A549 (cell line): Measurements from ENCODE around the gene ABCG5. TPM values are rescaled to one million over a fixed set of nuclear protein-coding genes. Genes with fewer than 3 reads are reported as not detected.

Source experiments
- ATAC-seq, 2 experiments: fragments of 200-7000 bp in 1 of 2; fragments of >200 bp in 1 of 2; cut with Nextera tagmentation in 1 of 2; cut with Tn5 transposase in 1 of 2; 3 replicates each; pipeline versions ENCODE4 v1.8.0 to v1.9.1; 2018 to 2020; ENCODE audit warnings: mild to moderate bottlenecking in 1 of 2, moderate library complexity in 1 of 2
- CTCF ChIA-PET: fragments of 300-600 bp; sonication (Branson Sonifier 250); formaldehyde crosslinking; extraction: SDS; loops from one replicate; lab custom pipeline; 2021; ENCODE audit warnings: antibody characterized with exemption, inconsistent platforms; lab: Yijun Ruan, JAX
- POLR2A ChIA-PET: fragments of 350-600 bp; formaldehyde crosslinking; extraction: SDS; loops from one replicate; lab custom pipeline; 2021; ENCODE audit warnings: antibody characterized with exemption, inconsistent platforms; lab: Yijun Ruan, JAX
- DNase-seq, 2 experiments: peaks; one replicate each; pipeline versions ENCODE4 v3.0.0 to v3.0.0-alpha.2; 2011 to 2016; ENCODE audit warnings: low read depth in 1 of 2, low spot score in 1 of 2
- FAIRE-seq: peaks from 2 replicates; lab custom pipeline; 2011; peaks lifted over from hg19 to GRCh38; lab: Jason Lieb, UNC
- H3K27ac ChIP-seq, 2 experiments: fragments of >200 bp; sonication (Bioruptor Twin); formaldehyde crosslinking; 3 replicates each; pipeline ENCODE4 v1.5.1; 2016 to 2017
- H3K4me1 ChIP-seq: fragments of >200 bp; sonication (Bioruptor Twin); formaldehyde crosslinking; 3 replicates; pipeline ENCODE4 v1.6.1; 2016
- H3K4me2 ChIP-seq: fragments of >200 bp; sonication (Bioruptor Twin); formaldehyde crosslinking; 3 replicates; pipeline ENCODE4 v1.6.1; 2016
- H3K4me3 ChIP-seq: fragments of >200 bp; sonication (Bioruptor Twin); formaldehyde crosslinking; 3 replicates; pipeline ENCODE4 v1.5.1; 2016
- H3K9me3 ChIP-seq: fragments of >200 bp; sonication (Bioruptor Twin); formaldehyde crosslinking; 3 replicates; pipeline ENCODE4 v1.6.1; 2016
- ATOH8 ChIP-seq: fragments of 250-450 bp; sonication (Bioruptor Pico); IDR thresholded peaks from 2 replicates; pipeline ENCODE4 v1.5.0; 2020; ENCODE audit warnings: low read depth, mild to moderate bottlenecking, moderate library complexity
- BHLHE40 ChIP-seq: IDR thresholded peaks from 2 replicates; pipeline ENCODE4 v1.6.1; 2012; ENCODE audit warnings: low read depth, low read length, inconsistent platforms
- CHD2 ChIP-seq: fragments of 150-350 bp; IDR thresholded peaks from 2 replicates; pipeline ENCODE4 v1.6.1; 2014; ENCODE audit warnings: low read length; ENCODE audit not compliant: partially characterized antibody
- CHD4 ChIP-seq: fragments of 200-600 bp; sonication (generic); IDR thresholded peaks from 2 replicates; pipeline ENCODE4 v1.6.1; 2016; ENCODE audit warnings: antibody characterized with exemption, mild to moderate bottlenecking, borderline replicate concordance
- EHF ChIP-seq: fragments of 250-450 bp; sonication (Bioruptor Pico); IDR thresholded peaks from 2 replicates; pipeline ENCODE4 v1.5.0; 2020; ENCODE audit warnings: mild to moderate bottlenecking
- FOSL2 ChIP-seq, 2 experiments: fragments of 450-650 bp in 1 of 2; fragments of >200 bp in 1 of 2; sonication (Bioruptor Twin) in 1 of 2; formaldehyde crosslinking; IDR thresholded peaks; 2 replicates each; pipeline versions ENCODE4 v1.5.0 to v1.6.1; 2016 to 2020; ENCODE audit warnings: mild to moderate bottlenecking in 1 of 2, moderate library complexity in 1 of 2
- HEYL ChIP-seq: fragments of 250-450 bp; sonication (Bioruptor Pico); IDR thresholded peaks from 2 replicates; pipeline ENCODE4 v1.8.0; 2021; ENCODE audit warnings: mild to moderate bottlenecking, moderate library complexity
- HOXA7 ChIP-seq: fragments of 250-450 bp; sonication (Bioruptor Pico); IDR thresholded peaks from 2 replicates; pipeline ENCODE4 v1.5.0; 2020; ENCODE audit warnings: mild to moderate bottlenecking, moderate library complexity
- HOXB5 ChIP-seq: fragments of 250-450 bp; sonication (Bioruptor Pico); IDR thresholded peaks from 2 replicates; pipeline ENCODE4 v1.5.0; 2020; ENCODE audit warnings: mild to moderate bottlenecking, moderate library complexity
- JUN ChIP-seq, 2 experiments: fragments of >200 bp; sonication (Bioruptor Twin); formaldehyde crosslinking; IDR thresholded peaks; 2 replicates in 1 of 2; 3 replicates in 1 of 2; pipeline ENCODE4 v1.6.1; 2016 to 2017
- KDM1A ChIP-seq: fragments of 200-600 bp; sonication (generic); IDR thresholded peaks from 2 replicates; pipeline ENCODE4 v1.6.1; 2016; ENCODE audit warnings: low read depth, mild to moderate bottlenecking
- KDM5A ChIP-seq: fragments of 200-600 bp; sonication (generic); IDR thresholded peaks from 2 replicates; pipeline ENCODE4 v1.6.1; 2016; ENCODE audit warnings: antibody characterized with exemption, mild to moderate bottlenecking
- MAX ChIP-seq: IDR thresholded peaks from 2 replicates; pipeline ENCODE4 v1.6.1; 2012
- MAZ ChIP-seq: fragments of 150-350 bp; IDR thresholded peaks from 2 replicates; pipeline ENCODE4 v1.6.1; 2014; ENCODE audit warnings: antibody characterized with exemption, low read depth, low read length, borderline replicate concordance
- NFE2L2 ChIP-seq: fragments of 150-350 bp; conservative IDR thresholded peaks from 2 replicates; pipeline ENCODE4 v1.6.1; 2014; ENCODE audit warnings: low read length
- NPAS2 ChIP-seq: fragments of 250-450 bp; sonication (Bioruptor Pico); IDR thresholded peaks from 2 replicates; pipeline ENCODE4 v1.8.0; 2022; ENCODE audit warnings: mild to moderate bottlenecking, moderate library complexity, borderline replicate concordance
- PBX3 ChIP-seq: IDR thresholded peaks from 2 replicates; pipeline ENCODE4 v1.6.1; 2012
- PHF8 ChIP-seq: fragments of 200-600 bp; sonication (generic); IDR thresholded peaks from 2 replicates; pipeline ENCODE4 v1.6.1; 2016; ENCODE audit warnings: low read depth, mild to moderate bottlenecking, antibody characterized with exemption, moderate library complexity, borderline replicate concordance
- POLR2A ChIP-seq: IDR thresholded peaks from 2 replicates; pipeline ENCODE4 v1.6.1; 2012; ENCODE audit warnings: mild to moderate bottlenecking, low read length
- RARB ChIP-seq: fragments of 250-450 bp; sonication (Bioruptor Pico); IDR thresholded peaks from 2 replicates; pipeline ENCODE4 v1.8.0; 2021; ENCODE audit warnings: mild to moderate bottlenecking, moderate library complexity
- SREBF2 ChIP-seq: fragments of 450-650 bp; IDR thresholded peaks from 2 replicates; pipeline ENCODE4 v1.6.1; 2014; ENCODE audit warnings: mild to moderate bottlenecking, moderate library complexity
- TFCP2L1 ChIP-seq: fragments of 250-450 bp; sonication (Bioruptor Pico); IDR thresholded peaks from 2 replicates; pipeline ENCODE4 v1.5.0; 2021; ENCODE audit warnings: mild to moderate bottlenecking
- TP53 ChIP-seq: fragments of 250-450 bp; sonication (Bioruptor Pico); IDR thresholded peaks from 2 replicates; pipeline ENCODE4 v1.5.0; 2021; ENCODE audit warnings: mild to moderate bottlenecking, moderate library complexity
- ZFP36 ChIP-seq: fragments of 450-650 bp; IDR thresholded peaks from 2 replicates; pipeline ENCODE4 v1.6.1; 2014; ENCODE audit warnings: borderline replicate concordance; ENCODE audit not compliant: partially characterized antibody
- ZNF302 ChIP-seq: fragments of 250-450 bp; sonication (Bioruptor Pico); IDR thresholded peaks from 2 replicates; pipeline ENCODE4 v1.9.0; 2021; ENCODE audit warnings: inconsistent platforms, mild to moderate bottlenecking, moderate library complexity
- ZSCAN20 ChIP-seq: fragments of 250-450 bp; sonication (Bioruptor Pico); IDR thresholded peaks from 2 replicates; pipeline ENCODE4 v1.8.0; 2022; ENCODE audit warnings: mild to moderate bottlenecking, moderate library complexity
- WGBS: methylation state at CpG from one replicate; pipeline ENCODE4 v1.1.6; 2017; ENCODE audit errors: missing lambda C conversion rate; 5-methylcytosine and 5-hydroxymethylcytosine counted together
- polyA plus RNA-seq, 4 experiments: library from polyadenylated mRNA; depleted of rRNA in 3 of 4; stranded (reverse); fragments of >200 nt; fragmentation: RNase III in 1 of 4; extraction: RNeasy Plus Mini Kit Qiagen cat#74134 plus additional on column Dnase treatment in 1 of 4; gene quantifications; 2 replicates in 3 of 4; 3 replicates in 1 of 4; pipeline ENCODE4 v1.2.3, GENCODE V29; 2011 to 2017

The ABCG5 gene
- polyA plus RNA-seq, 2 of the 4 experiments (the other 2 are of a cell fraction) = not detected

GRCh38 chr2:43791035-43791765, 47.4 kb downstream of the ABCG5 start:
- TF ChIP-seq HEYL (CRISPR knock-in tag) (no peak), RARB (CRISPR knock-in tag) (no peak), PHF8 (no peak), ATOH8 (CRISPR knock-in tag) (no peak), TFCP2L1 (no peak), ZNF302 (no peak), ZFP36 (no peak), BHLHE40 (no peak), KDM5A (no peak), SREBF2 (no peak), FOSL2 (IDR thresholded peaks at IDR 0.05) (no peak), FOSL2 (CRISPR knock-in tag; IDR thresholded peaks at IDR 0.05) (no peak), KDM1A (no peak), MAX (no peak), NPAS2 (CRISPR knock-in tag) (no peak)
- Histone ChIP-seq H3K4me2 (no peak overlapping the region), H3K4me1 (no peaks in the 10 kb centered on the region), H3K9me3 (no peaks in the 10 kb centered on the region), H3K27ac (no peak overlapping the region), H3K4me3 (no peak overlapping the region)
- peak in 1 of 2 experiments; percentile 51; a peak in 2 of 6 replicates for ATAC-seq
- no peak for FAIRE-seq
- WGBS = 89% methylated on average over 2 of the region's 2 CpGs
- CTCF ChIA-PET = no interaction called here
- no peak for DNase-seq
- POLR2A ChIA-PET = no interaction called here

- Histone ChIP-seq H3K9me3 (no peaks in the 10 kb centered on the region), H3K4me1 (no peaks in the 10 kb centered on the region), H3K4me2 (no peak overlapping the region), H3K27ac (no peak overlapping the region), H3K4me3 (no peak overlapping the region)
- ChIA-PET CTCF (interaction anchor here (0.7 to 1.5 kb wide), 3 partner anchors 33 to 524 kb away, joined by 3 to 4 read pairs (median 3); no protein-coding TSS in a partner anchor), POLR2A (no interaction called here)
- DNase-seq (no peak), FAIRE-seq (no peak), ATAC-seq (no peak)
- TF ChIP-seq TP53 (CRISPR knock-in tag) (no peak), CHD2 (no peak), JUN (IDR thresholded peaks at IDR 0.05) (no peak), MAZ (no peak), NFE2L2 (no peak), POLR2A (no peak), TFCP2L1 (no peak), PBX3 (no peak), ZNF302 (no peak), HOXA7 (no peak), ZSCAN20 (CRISPR knock-in tag) (no peak), CHD4 (no peak), FOSL2 (IDR thresholded peaks at IDR 0.05) (no peak), FOSL2 (CRISPR knock-in tag; IDR thresholded peaks at IDR 0.05) (no peak), EHF (CRISPR knock-in tag) (no peak), HOXB5 (no peak), KDM1A (no peak), RARB (CRISPR knock-in tag) (no peak)
- 89% methylated on average over 5 of the region's 5 CpGs for WGBS
These were observed 48.5 kb downstream of the ABCG5 start for GRCh38 chr2:43790147-43790546.
